ENCODE measurements around the gene COX8A.
"Not testable (repeated sequence)": the region's sequence is repeated elsewhere in the genome, so short reads cannot be mapped to it uniquely, and the experiment has no call there.

Gene COX8A

GRCh38 chr11:63970902-63971301 lies 3.5 kb upstream of the COX8A start:
- DNase-seq: no peak

GRCh38 chr11:63973912-63974258 lies 535 bp upstream of the COX8A start:
- not testable (repeated sequence) for DNase-seq

- no peak for DNase-seq
These were observed 4.3 kb downstream of the COX8A start for GRCh38 chr11:63978551-63979239.

GRCh38 chr11:63979426-63979825 lies 5.0 kb downstream of the COX8A start:
- no peak for DNase-seq

GRCh38 chr11:63985812-63986155 lies 11.4 kb downstream of the COX8A start:
- DNase-seq: peak; percentile 83

- DNase-seq: peak; percentile 92
These were observed 11.9 kb downstream of the COX8A start, which contains the start of gene OTUB1 for GRCh38 chr11:63986156-63986931. Gene OTUB1 (plus strand): TSS chr11:63986438. CDS start chr11:63986457, 19 bp downstream.

- DNase-seq: no peak
These were observed 12.6 kb downstream of the COX8A start for GRCh38 chr11:63986932-63987513.

GRCh38 chr11:63991558-63991957 lies 17.1 kb downstream of the COX8A start:
- no peak for DNase-seq

GRCh38 chr11:63993100-63993499 lies 18.7 kb downstream of the COX8A start:
- no peak for DNase-seq

GRCh38 chr11:63993993-63994392 lies 19.6 kb downstream of the COX8A start:
- no peak for DNase-seq

- no peak for DNase-seq
These were observed 22.1 kb downstream of the COX8A start for GRCh38 chr11:63996512-63996911.

- DNase-seq: no peak
These were observed 22.8 kb downstream of the COX8A start for GRCh38 chr11:63997104-63997700.

- DNase-seq: no peak
These were observed 23.4 kb downstream of the COX8A start for GRCh38 chr11:63997801-63998337.

- DNase-seq: no peak
These were observed 24.3 kb downstream of the COX8A start for GRCh38 chr11:63998558-63999348.

GRCh38 chr11:63999349-64000025 lies 25.1 kb downstream of the COX8A start:
- peak; percentile 74 for DNase-seq

GRCh38 chr11:64000026-64000739 lies 25.8 kb downstream of the COX8A start:
- DNase-seq: peak; percentile 78

GRCh38 chr11:64000740-64001483 lies 26.5 kb downstream of the COX8A start:
- no peak for DNase-seq

- no peak for DNase-seq
These were observed 27.3 kb downstream of the COX8A start for GRCh38 chr11:64001484-64002420.
